GM21360 (cell line): Measurements from ENCODE around the gene PPM1F.

Experiments
- ATAC-seq: cut with Tn5 transposase; IDR thresholded peaks from one replicate; pipeline ENCODE4 v1.9.1; 2021; ENCODE audit warnings: mild to moderate bottlenecking, moderate library complexity; ENCODE audit not compliant: unreplicated experiment

PPM1F gene

GRCh38 chr22:21961127-21961867 lies 8.6 kb upstream of the PPM1F start:
- no peak for ATAC-seq

- no peak for ATAC-seq
These were observed 7.8 kb upstream of the PPM1F start for GRCh38 chr22:21960200-21961126.

- ATAC-seq, result no peak
These were observed 6.8 kb upstream of the PPM1F start for GRCh38 chr22:21959274-21960074.

- no peak for ATAC-seq
These were observed 6.0 kb upstream of the PPM1F start for GRCh38 chr22:21958360-21959273.

GRCh38 chr22:21951931-21952465 lies 650 bp downstream of the PPM1F start:
- ATAC-seq, result no peak

GRCh38 chr22:21951062-21951461 lies 1.6 kb downstream of the PPM1F start:
- ATAC-seq, result no peak

- ATAC-seq, result no peak
These were observed 2.7 kb downstream of the PPM1F start for GRCh38 chr22:21949948-21950347.

GRCh38 chr22:21949569-21949918 lies 3.1 kb downstream of the PPM1F start:
- ATAC-seq, result no peak

GRCh38 chr22:21948824-21949568 lies 3.7 kb downstream of the PPM1F start:
- ATAC-seq, result no peak

- ATAC-seq, result no peak
These were observed 4.3 kb downstream of the PPM1F start for GRCh38 chr22:21948390-21948789.

GRCh38 chr22:21947040-21948014 lies 5.3 kb downstream of the PPM1F start:
- no peak for ATAC-seq

GRCh38 chr22:21946262-21946925 lies 6.3 kb downstream of the PPM1F start:
- ATAC-seq, result no peak

- ATAC-seq, result no peak
These were observed 7.0 kb downstream of the PPM1F start for GRCh38 chr22:21945453-21946261.

GRCh38 chr22:21944871-21945270 lies 7.8 kb downstream of the PPM1F start:
- ATAC-seq, result no peak

- ATAC-seq, result no peak
These were observed 8.8 kb downstream of the PPM1F start for GRCh38 chr22:21943571-21944448.
